Epithelial cell of esophagus (primary cell): ENCODE results near the gene INS.
A peak's percentile ranks its signal among the peaks of the same experiment; 100 is the strongest.

Source experiments
- DNase-seq: peaks from one replicate; pipeline ENCODE4 v3.0.0; 2010; ENCODE audit warnings: low read depth
- H3K4me3 ChIP-seq: 2 replicates; pipeline ENCODE4 v1.5.1; 2011; ENCODE audit warnings: mild to moderate bottlenecking, low read length, control low read depth
- CTCF ChIP-seq: IDR thresholded peaks from 2 replicates; pipeline ENCODE4 v1.5.1; 2011; ENCODE audit warnings: low read depth, mild to moderate bottlenecking, low read length, control low read depth, inconsistent platforms; ENCODE audit not compliant: insufficient read depth; ENCODE audit errors: missing control alignments

The INS gene

GRCh38 chr11:2143477-2143798, 17.6 kb downstream of the INS start:
- TF ChIP-seq CTCF = no peak
- DNase-seq = no peak
- H3K4me3 ChIP-seq = no peak overlapping the region

- H3K4me3 ChIP-seq = no peak overlapping the region
- no peak for TF ChIP-seq CTCF
- DNase-seq = peak; percentile 84
Observed at GRCh38 chr11:2142762-2143202, 18.2 kb downstream of the INS start.

- H3K4me3 ChIP-seq = no peak overlapping the region
- DNase-seq = peak; percentile 66
- no peak for TF ChIP-seq CTCF
Observed at GRCh38 chr11:2142300-2142759, 18.7 kb downstream of the INS start.

GRCh38 chr11:2140411-2141400, 20.3 kb downstream of the INS start:
- no peak for DNase-seq
- H3K4me3 ChIP-seq = no peak overlapping the region
- no peak for TF ChIP-seq CTCF

GRCh38 chr11:2139621-2140337, 21.2 kb downstream of the INS start:
- no peak for TF ChIP-seq CTCF
- DNase-seq = peak; percentile 21
- no peak overlapping the region for H3K4me3 ChIP-seq

- H3K4me3 ChIP-seq = peak within 1 kb of the TSS; percentile 28
- no peak for TF ChIP-seq CTCF
- no peak for DNase-seq
Observed at GRCh38 chr11:2139123-2139521, 21.9 kb downstream of the INS start, which contains the start of gene IGF2. Gene IGF2 (minus strand): TSS chr11:2139389. CDS start chr11:2135523, 3,866 bp downstream.
